Lower leg skin (tissue), 4 donors: ENCODE measurements around the gene LMNB1. TPM values are rescaled to one million over a fixed set of nuclear protein-coding genes. Genes with fewer than 3 reads are reported as not detected.

ENCODE experiments used
- DNase-seq, 2 donors: peaks; one replicate each; pipeline ENCODE4 v3.0.0-alpha.2; 2019; ENCODE audit warnings: low spot score in 2 of 2
- H3K4me3 ChIP-seq: fragments of 200-600 bp; sonication (generic); 2 replicates; pipeline ENCODE4 v1.5.1; 2017; ENCODE audit warnings: mild to moderate bottlenecking, low read depth; ENCODE audit not compliant: poor library complexity, severe bottlenecking
- POLR2A ChIP-seq, 2 donors: fragments of 450-650 bp; IDR thresholded peaks; one replicate each; pipeline ENCODE4 v1.6.1; 2016 to 2017; ENCODE audit warnings: antibody characterized with exemption in 2 of 2, mild to moderate bottlenecking in 1 of 2, moderate library complexity in 1 of 2
- WGBS, 2 donors: methylation state at CpG; one replicate each; pipeline ENCODE4 v1.1.5; 2018; 5-methylcytosine and 5-hydroxymethylcytosine counted together
- intact Hi-C: fragments of 100-400 bp; cut with DNase I; formaldehyde crosslinking; loops from one replicate; pipeline ENCODE4 v1.15.0; 2023; ENCODE audit warnings: low total_unique reads
- total RNA-seq, 4 donors: library from RNA; depleted of rRNA; stranded (reverse); fragments of >200 nt; gene quantifications; one replicate each; pipeline ENCODE4 v1.1.0, GENCODE V29; 2016
- TF ChIP-seq, protein P1 (sequence below), 3 donors: fragments of 450-650 bp; IDR thresholded peaks; one replicate each; pipeline ENCODE4 v1.5.1; 2016; ENCODE audit warnings: antibody characterized with exemption in 3 of 3, mild to moderate bottlenecking in 3 of 3, moderate library complexity in 2 of 3

LMNB1 gene
- total RNA-seq, 4 donors from 2014 or later, result 9.2 to 20.7 (median 9.9) TPM

GRCh38 chr5:126855266-126855665, 78.3 kb downstream of the LMNB1 start:
- DNase-seq, result no peak
- intact Hi-C loops, result no loop called here
- TF ChIP-seq, protein P1, sequence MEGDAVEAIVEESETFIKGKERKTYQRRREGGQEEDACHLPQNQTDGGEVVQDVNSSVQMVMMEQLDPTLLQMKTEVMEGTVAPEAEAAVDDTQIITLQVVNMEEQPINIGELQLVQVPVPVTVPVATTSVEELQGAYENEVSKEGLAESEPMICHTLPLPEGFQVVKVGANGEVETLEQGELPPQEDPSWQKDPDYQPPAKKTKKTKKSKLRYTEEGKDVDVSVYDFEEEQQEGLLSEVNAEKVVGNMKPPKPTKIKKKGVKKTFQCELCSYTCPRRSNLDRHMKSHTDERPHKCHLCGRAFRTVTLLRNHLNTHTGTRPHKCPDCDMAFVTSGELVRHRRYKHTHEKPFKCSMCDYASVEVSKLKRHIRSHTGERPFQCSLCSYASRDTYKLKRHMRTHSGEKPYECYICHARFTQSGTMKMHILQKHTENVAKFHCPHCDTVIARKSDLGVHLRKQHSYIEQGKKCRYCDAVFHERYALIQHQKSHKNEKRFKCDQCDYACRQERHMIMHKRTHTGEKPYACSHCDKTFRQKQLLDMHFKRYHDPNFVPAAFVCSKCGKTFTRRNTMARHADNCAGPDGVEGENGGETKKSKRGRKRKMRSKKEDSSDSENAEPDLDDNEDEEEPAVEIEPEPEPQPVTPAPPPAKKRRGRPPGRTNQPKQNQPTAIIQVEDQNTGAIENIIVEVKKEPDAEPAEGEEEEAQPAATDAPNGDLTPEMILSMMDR (IDR thresholded peaks at IDR 0.05), result no peak
- TF ChIP-seq POLR2A (IDR thresholded peaks at IDR 0.05), result no peak
- WGBS, 2 donors, result 59 to 63% methylated on average over 8 of the region's 8 CpGs
- H3K4me3 ChIP-seq, result no peak overlapping the region

DNA sequence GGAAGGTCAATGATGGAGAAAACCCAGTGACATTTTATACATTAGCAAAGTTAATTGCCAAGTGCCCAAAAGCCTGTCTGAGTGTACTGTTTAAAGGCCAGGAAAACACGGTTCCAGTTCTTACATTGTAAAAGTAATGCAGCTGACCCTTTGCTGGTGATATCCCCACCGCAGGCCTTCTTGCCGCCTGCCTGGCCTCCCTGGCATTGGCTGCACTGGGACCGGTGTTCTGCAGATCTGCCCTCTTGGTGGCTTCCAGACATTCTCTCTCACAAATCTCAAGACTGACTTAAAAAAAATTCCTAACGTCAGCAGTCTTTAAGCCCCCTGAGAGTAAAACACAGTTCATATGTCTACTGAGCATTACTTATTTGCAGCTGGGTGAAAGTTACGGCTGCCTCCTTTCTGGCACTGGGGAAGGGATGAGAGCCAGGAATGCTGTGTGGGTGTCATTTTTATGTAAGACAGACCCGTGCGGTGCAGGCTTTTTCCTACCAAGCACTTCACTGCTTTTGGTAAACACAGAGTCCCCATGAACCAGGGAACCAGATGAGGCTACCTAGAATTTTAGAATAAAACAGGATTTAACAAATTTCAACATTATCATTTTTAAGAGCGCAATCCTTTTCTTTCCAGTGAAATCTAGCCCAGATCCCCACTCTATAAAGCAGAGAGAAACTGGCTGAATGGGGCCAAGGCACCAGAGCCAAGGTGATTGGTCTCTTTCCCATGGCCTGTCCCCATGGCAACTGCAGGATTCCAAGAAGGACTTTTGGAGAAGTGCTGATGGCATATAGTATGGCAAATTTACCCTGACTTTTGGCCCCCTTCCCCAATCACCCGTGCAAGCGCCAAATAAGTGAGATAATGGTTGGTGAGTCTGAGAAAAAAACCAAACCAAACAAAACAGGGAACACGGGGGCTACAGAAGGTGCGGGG, 80.8 kb downstream of the LMNB1 start:
- WGBS, 2 donors, result 62 to 67% methylated on average over 13 of the region's 13 CpGs
- TF ChIP-seq POLR2A (IDR thresholded peaks at IDR 0.05), result no peak
- TF ChIP-seq, protein P1 (IDR thresholded peaks at IDR 0.05), result no peak
- intact Hi-C loops, result no loop called here
- no peak for DNase-seq
- no peak overlapping the region for H3K4me3 ChIP-seq

- TF ChIP-seq, protein P1 (IDR thresholded peaks at IDR 0.05), result no peak
- WGBS, 2 donors, result 48 to 75% methylated on average over 11 of the region's 11 CpGs
- no peak overlapping the region for H3K4me3 ChIP-seq
- intact Hi-C loops, result no loop called here
- no peak for DNase-seq
These were observed 81.5 kb downstream of the LMNB1 start for GRCh38 chr5:126858441-126858840.

- 93 to 96% methylated on average over 4 of the region's 4 CpGs for WGBS, 2 donors
- TF ChIP-seq, protein P1 (IDR thresholded peaks at IDR 0.05), result no peak
- no peak for TF ChIP-seq POLR2A (IDR thresholded peaks at IDR 0.05)
- intact Hi-C loops, result no loop called here
- no peak for DNase-seq
- H3K4me3 ChIP-seq, result no peak overlapping the region
These were observed 86.5 kb downstream of the LMNB1 start for GRCh38 chr5:126863402-126863801.

GRCh38 chr5:126864042-126864688, 87.2 kb downstream of the LMNB1 start:
- no peak overlapping the region for H3K4me3 ChIP-seq
- 90 to 94% methylated on average over 22 of the region's 22 CpGs for WGBS, 2 donors
- TF ChIP-seq, protein P1 (IDR thresholded peaks at IDR 0.05), result no peak
- TF ChIP-seq POLR2A (IDR thresholded peaks at IDR 0.05), result no peak
- DNase-seq, result no peak
- intact Hi-C loops, result no loop called here
